SJSA1 (cell line): Measurements from ENCODE around the gene CHST3. TPM values are rescaled to one million over a fixed set of nuclear protein-coding genes. Genes with fewer than 3 reads are reported as not detected.
"Not testable (repeated sequence)": the region's sequence is repeated elsewhere in the genome, so short reads cannot be mapped to it uniquely, and the experiment has no call there.

ENCODE experiments used
- DNase-seq, 2 experiments: peaks; one replicate each; pipeline ENCODE4 v3.0.0-alpha.2; 2015 to 2020; ENCODE audit warnings: low spot score in 2 of 2, low read depth in 1 of 2
- H3K27ac ChIP-seq: fragments of 250-450 bp; sonication (Bioruptor Pico); 2 replicates; pipeline ENCODE4 v1.5.1; 2020; ENCODE audit warnings: mild to moderate bottlenecking, moderate library complexity
- H3K27me3 ChIP-seq: fragments of 250-450 bp; sonication (Bioruptor Pico); replicated peaks from 2 replicates; pipeline ENCODE4 v1.5.1; 2020; ENCODE audit warnings: mild to moderate bottlenecking, moderate library complexity
- H3K36me3 ChIP-seq: fragments of 250-450 bp; sonication (Bioruptor Pico); 2 replicates; pipeline ENCODE4 v1.5.1; 2020; ENCODE audit warnings: mild to moderate bottlenecking
- H3K4me1 ChIP-seq: fragments of 250-450 bp; sonication (Bioruptor Pico); replicated peaks from 2 replicates; pipeline ENCODE4 v1.6.1; 2021; ENCODE audit warnings: mild to moderate bottlenecking
- H3K4me3 ChIP-seq: fragments of 250-450 bp; sonication (Bioruptor Pico); 2 replicates; pipeline ENCODE4 v1.5.1; 2020; ENCODE audit warnings: mild to moderate bottlenecking
- H3K9me3 ChIP-seq: fragments of 250-450 bp; sonication (Bioruptor Pico); replicated peaks from 2 replicates; pipeline ENCODE4 v1.5.1; 2020; ENCODE audit warnings: mild to moderate bottlenecking
- total RNA-seq: library from RNA; depleted of rRNA; stranded (reverse); fragments of >200 nt; shearing (Covaris generic); gene quantifications from 2 replicates; pipeline ENCODE4 v1.2.3, GENCODE V29; 2014

Gene CHST3
- total RNA-seq, 1 experiment from 2014 or later, result 27.4 TPM

DNA sequence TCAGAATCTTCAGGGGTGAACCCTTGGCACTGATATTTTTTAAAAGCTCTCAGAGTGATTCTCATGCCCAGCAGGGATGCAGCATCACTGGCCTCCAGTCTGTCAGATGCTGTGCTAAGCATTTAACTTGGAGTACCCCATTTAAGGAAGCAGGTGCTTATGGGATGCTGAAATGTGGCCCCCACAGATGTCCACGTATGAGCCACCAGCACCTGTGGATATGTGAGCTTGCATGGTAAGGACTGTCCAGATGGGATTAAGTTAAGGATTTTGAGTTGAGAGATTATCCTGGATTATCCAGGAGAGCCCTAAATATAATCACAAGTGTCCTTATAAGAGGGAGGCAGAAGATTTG is 17.7 kb downstream of the CHST3 start:
- DNase-seq, result no peak
- peaks cover 51% of the 10 kb centered on the region for H3K4me1 ChIP-seq

DNA sequence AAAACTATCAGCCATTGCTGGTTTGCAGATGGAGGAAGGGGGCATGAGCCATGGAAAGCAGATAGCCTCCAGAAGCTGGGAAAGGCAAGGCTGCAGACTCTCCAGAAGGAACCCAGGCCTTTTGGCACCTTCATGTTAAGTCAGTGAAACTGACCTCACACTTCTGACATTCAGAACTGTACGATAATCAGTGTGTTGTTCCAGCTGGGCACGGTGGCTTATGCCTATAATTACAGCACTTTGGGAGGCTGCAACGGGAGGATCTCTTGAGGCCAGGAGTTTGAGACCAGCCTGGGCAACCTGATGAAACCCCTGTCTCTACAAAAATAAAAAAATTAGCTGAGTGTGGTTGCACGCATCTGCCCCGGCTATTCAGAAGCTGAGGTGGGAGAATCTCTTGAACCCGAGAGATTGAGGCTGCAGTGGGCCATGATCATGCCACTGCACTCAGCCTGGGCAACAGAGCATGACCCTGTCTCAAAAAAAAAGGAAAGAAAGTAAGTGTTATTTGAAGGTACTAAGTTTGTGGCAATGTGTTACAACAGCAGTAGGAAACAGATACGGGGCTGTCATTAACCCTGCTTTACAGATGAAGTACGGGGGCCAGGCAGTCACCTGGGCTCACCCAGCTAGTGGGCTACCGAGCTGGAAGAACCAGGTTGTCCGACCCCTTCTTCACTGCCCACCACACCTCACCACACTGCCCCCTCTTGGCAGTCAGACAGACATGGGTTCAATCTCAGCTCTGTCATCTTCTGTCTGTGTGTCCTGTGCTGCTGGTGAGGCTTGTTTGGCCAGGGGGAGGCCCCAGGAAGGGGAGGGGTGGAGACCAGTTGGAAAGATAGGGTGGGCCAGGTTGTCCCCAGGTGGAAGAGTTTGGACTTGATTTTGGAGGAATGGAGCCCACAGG is 18.3 kb downstream of the CHST3 start:
- H3K36me3 ChIP-seq, result peaks cover 6% of the 10 kb centered on the region; the same call in 1 of the 2 replicates
- no peaks in the 10 kb centered on the region for H3K9me3 ChIP-seq
- H3K27me3 ChIP-seq, result no peaks in the 10 kb centered on the region
- H3K4me1 ChIP-seq, result peaks cover 44% of the 10 kb centered on the region
- H3K27ac ChIP-seq, result no peak overlapping the region
- no peak for DNase-seq
- H3K4me3 ChIP-seq, result no peak overlapping the region

More for the DNA sequence above, 17.7 kb downstream of the CHST3 start:
- no peaks in the 10 kb centered on the region for H3K27me3 ChIP-seq
- no peak overlapping the region for H3K4me3 ChIP-seq
- peaks cover 6% of the 10 kb centered on the region; the same call in 1 of the 2 replicates for H3K36me3 ChIP-seq
- H3K9me3 ChIP-seq, result no peaks in the 10 kb centered on the region
- no peak overlapping the region for H3K27ac ChIP-seq

- H3K4me1 ChIP-seq, result peaks cover 38% of the 10 kb centered on the region
- no peaks in the 10 kb centered on the region for H3K27me3 ChIP-seq
- H3K36me3 ChIP-seq, result peaks cover 7% of the 10 kb centered on the region; the same call in 1 of the 2 replicates
- no peak for DNase-seq
- H3K27ac ChIP-seq, result no peak overlapping the region
- 0 out of 2 replicates have a peak, but pooled peaks cover 2% of the 10 kb centered on the region for H3K9me3 ChIP-seq
- H3K4me3 ChIP-seq, result no peak overlapping the region
These were observed 20.1 kb downstream of the CHST3 start for GRCh38 chr10:71984126-71984808.

DNA sequence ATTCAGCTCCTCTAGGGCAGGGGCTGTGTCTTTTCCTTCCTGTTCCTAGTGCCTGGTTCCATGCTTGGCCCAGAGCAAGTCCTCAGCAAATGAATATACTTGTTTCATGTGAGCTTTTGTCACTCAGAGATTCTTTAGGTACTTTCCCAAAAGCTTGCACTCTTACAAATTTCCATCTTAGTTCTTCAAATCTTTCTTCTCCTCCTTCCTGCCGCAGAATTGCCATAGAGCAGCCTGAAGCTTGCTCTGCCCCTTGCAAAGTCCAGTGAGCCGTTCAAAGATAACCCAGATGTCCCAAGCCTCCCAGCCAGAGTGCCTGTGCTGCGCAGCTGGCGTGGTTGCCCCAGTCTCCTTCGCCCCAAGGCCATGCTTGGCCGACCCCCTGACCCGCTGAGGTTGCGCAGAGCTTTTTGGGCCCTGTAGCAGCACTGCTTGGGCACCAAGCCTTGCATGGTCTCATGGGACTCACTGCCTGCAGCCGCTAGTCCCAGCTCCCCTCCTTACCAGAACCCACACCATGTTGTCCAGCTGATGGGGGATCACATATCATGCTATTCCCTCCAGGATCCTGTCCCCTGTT is 20.7 kb downstream of the CHST3 start:
- no peak overlapping the region for H3K4me3 ChIP-seq
- H3K9me3 ChIP-seq, result 0 out of 2 replicates have a peak, but pooled peaks cover 2% of the 10 kb centered on the region
- no peaks in the 10 kb centered on the region for H3K27me3 ChIP-seq
- H3K36me3 ChIP-seq, result peaks cover 7% of the 10 kb centered on the region; the same call in 1 of the 2 replicates
- DNase-seq, result no peak
- no peak overlapping the region for H3K27ac ChIP-seq
- peaks cover 32% of the 10 kb centered on the region for H3K4me1 ChIP-seq

- Histone ChIP-seq H3K9me3 (0 out of 2 replicates have a peak, but pooled peaks cover 2% of the 10 kb centered on the region), H3K27me3 (no peaks in the 10 kb centered on the region), H3K4me3 (no peak overlapping the region), H3K27ac (no peak overlapping the region), H3K4me1 (peaks cover 24% of the 10 kb centered on the region), H3K36me3 (peaks cover 7% of the 10 kb centered on the region; the same call in 1 of the 2 replicates)
- DNase-seq, result peak in 1 of 2 experiments; percentile 26
These were observed 21.5 kb downstream of the CHST3 start for GRCh38 chr10:71985542-71986250.

- not testable (repeated sequence) for H3K4me3 ChIP-seq, H3K27me3 ChIP-seq, H3K36me3 ChIP-seq, H3K4me1 ChIP-seq, DNase-seq, H3K27ac ChIP-seq, H3K9me3 ChIP-seq
These were observed 24.7 kb downstream of the CHST3 start for GRCh38 chr10:71988895-71989294.

- Histone ChIP-seq H3K36me3 (peaks cover 7% of the 10 kb centered on the region; the same call in 1 of the 2 replicates), H3K9me3 (0 out of 2 replicates have a peak, but pooled peaks cover 2% of the 10 kb centered on the region), H3K4me3 (no peak overlapping the region), H3K27ac (no peak overlapping the region), H3K4me1 (peaks cover 9% of the 10 kb centered on the region), H3K27me3 (no peaks in the 10 kb centered on the region)
- no peak for DNase-seq
These were observed 25.7 kb downstream of the CHST3 start for GRCh38 chr10:71989661-71990454.

GRCh38 chr10:71990706-71991269 is 26.6 kb downstream of the CHST3 start:
- Histone ChIP-seq H3K9me3 (0 out of 2 replicates have a peak, but pooled peaks cover 2% of the 10 kb centered on the region), H3K36me3 (peaks cover 7% of the 10 kb centered on the region; the same call in 1 of the 2 replicates), H3K27ac (no peak overlapping the region), H3K4me3 (no peak overlapping the region), H3K27me3 (no peaks in the 10 kb centered on the region), H3K4me1 (peaks cover 8% of the 10 kb centered on the region)
- DNase-seq, result no peak

GRCh38 chr10:71995449-71995848 is 31.3 kb downstream of the CHST3 start:
- H3K4me1 ChIP-seq, result peaks cover 46% of the 10 kb centered on the region
- peaks cover 3% of the 10 kb centered on the region; the same call in 1 of the 2 replicates for H3K36me3 ChIP-seq
- H3K27me3 ChIP-seq, result no peaks in the 10 kb centered on the region
- no peak overlapping the region for H3K4me3 ChIP-seq
- no peaks in the 10 kb centered on the region for H3K9me3 ChIP-seq
- no peak overlapping the region for H3K27ac ChIP-seq
- DNase-seq, result no peak

DNA sequence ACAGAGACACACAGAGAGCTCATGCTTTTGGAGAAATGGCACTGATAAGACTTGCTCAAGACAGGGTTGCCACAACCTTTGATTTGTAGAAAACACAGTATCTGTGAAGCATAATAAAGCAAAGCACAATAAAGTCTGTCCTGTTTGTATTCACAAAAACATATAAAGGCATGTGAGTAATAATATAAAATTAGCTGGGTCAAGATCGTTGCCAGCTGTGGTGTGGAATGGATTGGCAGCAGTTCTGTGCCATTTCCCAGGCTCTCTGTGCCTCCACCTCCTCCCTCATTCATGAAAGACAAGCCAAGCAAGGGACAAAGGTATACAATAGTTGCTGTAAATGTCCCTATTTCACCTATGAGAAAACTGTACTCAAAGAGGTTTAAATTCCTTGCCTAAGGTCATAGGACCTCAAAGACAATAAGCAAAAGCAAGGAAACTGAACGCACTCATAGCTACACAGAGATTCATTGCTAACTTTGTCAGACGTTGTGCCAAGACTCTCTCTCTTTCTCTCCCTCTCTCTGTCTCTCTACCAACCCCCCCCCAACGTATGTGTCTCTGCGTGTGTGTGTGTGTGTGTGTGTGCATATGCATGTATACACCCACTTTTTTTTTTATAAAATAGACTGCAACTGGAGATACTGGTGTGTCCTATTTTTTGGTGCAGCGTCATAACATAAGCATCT is 31.8 kb downstream of the CHST3 start:
- Histone ChIP-seq H3K9me3 (no peaks in the 10 kb centered on the region), H3K36me3 (peaks cover 3% of the 10 kb centered on the region; the same call in 1 of the 2 replicates), H3K27me3 (no peaks in the 10 kb centered on the region), H3K4me1 (peaks cover 46% of the 10 kb centered on the region), H3K27ac (no peak overlapping the region; the same call in 1 of the 2 replicates), H3K4me3 (no peak overlapping the region)
- peak in 1 of 2 experiments; percentile 22 for DNase-seq

DNA sequence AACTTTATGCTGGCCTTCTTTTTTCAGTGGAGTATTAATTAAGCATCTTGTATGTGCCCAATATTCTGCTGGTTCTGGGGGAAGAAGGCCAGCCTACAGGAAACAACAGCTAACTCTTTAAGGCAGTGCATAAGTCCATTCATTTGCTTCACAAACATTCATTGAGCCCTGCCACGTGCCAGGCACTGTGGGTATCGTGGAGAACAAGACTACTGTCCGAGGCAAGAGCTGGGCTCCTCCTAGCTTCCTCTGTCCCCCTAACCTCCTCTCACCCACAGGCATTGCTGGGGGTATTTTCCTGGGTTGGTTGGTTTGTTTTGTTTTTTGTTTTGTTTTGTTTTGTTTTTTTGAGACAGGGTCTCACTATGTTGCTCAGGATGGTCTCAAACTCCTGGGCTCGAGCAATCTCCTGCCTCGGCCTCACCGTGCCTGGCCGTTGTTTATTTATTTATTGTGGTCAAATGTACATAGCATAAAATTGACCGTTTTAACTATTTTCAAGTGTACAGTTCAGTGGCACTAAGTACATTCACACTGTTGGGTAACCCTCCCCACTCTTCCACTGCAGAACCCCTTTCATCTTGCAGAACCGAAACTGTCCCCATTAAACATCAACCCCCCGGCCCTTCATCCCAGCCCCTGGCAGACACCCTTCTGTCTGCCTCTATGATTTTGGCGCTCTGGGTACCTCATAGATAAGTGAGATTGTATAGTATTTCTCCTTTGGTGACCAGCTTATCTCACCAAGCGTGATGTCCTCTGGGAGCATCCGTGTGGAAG is 32.6 kb downstream of the CHST3 start:
- H3K9me3 ChIP-seq, result no peaks in the 10 kb centered on the region
- peak overlapping the region; percentile 19; the same call in 1 of the 2 replicates for H3K27ac ChIP-seq
- no peak overlapping the region for H3K4me3 ChIP-seq
- H3K36me3 ChIP-seq, result peaks cover 3% of the 10 kb centered on the region; the same call in 1 of the 2 replicates
- H3K4me1 ChIP-seq, result peaks cover 46% of the 10 kb centered on the region
- peak in 1 of 2 experiments; percentile 32 for DNase-seq
- H3K27me3 ChIP-seq, result no peaks in the 10 kb centered on the region
